ENCODE data around the gene MBP.

Gene MBP

GRCh38 chr18:77150588-77150987 is 18.0 kb upstream of the MBP start:
- DNase-seq, result no peak

- DNase-seq, result no peak
Observed at GRCh38 chr18:77148289-77148688, 15.7 kb upstream of the MBP start.

- peak in 1 of 2 experiments; percentile 45 for DNase-seq
Observed at GRCh38 chr18:77147418-77147852, 14.9 kb upstream of the MBP start.

GRCh38 chr18:77146249-77147080 is 13.9 kb upstream of the MBP start:
- no peak for DNase-seq

- DNase-seq, result no peak
Observed at GRCh38 chr18:77145364-77145901, 12.8 kb upstream of the MBP start.

- DNase-seq, result no peak
Observed at GRCh38 chr18:77144451-77145118, 12.0 kb upstream of the MBP start.

- DNase-seq, result no peak
Observed at GRCh38 chr18:77144046-77144445, 11.5 kb upstream of the MBP start.

- no peak for DNase-seq
Observed at GRCh38 chr18:77143196-77143595, 10.6 kb upstream of the MBP start.

- DNase-seq, result no peak
Observed at GRCh38 chr18:77141401-77142118, 9.0 kb upstream of the MBP start.

GRCh38 chr18:77140439-77141109 is 8.0 kb upstream of the MBP start:
- peak in 1 of 2 experiments; percentile 32 for DNase-seq

GRCh38 chr18:77140030-77140429 is 7.4 kb upstream of the MBP start:
- DNase-seq, result no peak

GRCh38 chr18:77139619-77140018 is 7.0 kb upstream of the MBP start:
- no peak for DNase-seq

- no peak for DNase-seq
Observed at GRCh38 chr18:77138270-77138669, 5.7 kb upstream of the MBP start.

- DNase-seq, result no peak
Observed at GRCh38 chr18:77137851-77138250, 5.3 kb upstream of the MBP start.

GRCh38 chr18:77136871-77137665 is 4.5 kb upstream of the MBP start:
- DNase-seq, result no peak

- no peak for DNase-seq
Observed at GRCh38 chr18:77136076-77136718, 3.6 kb upstream of the MBP start.

- DNase-seq, result no peak
Observed at GRCh38 chr18:77135339-77136075, 2.9 kb upstream of the MBP start.

GRCh38 chr18:77134611-77135010 is 2.0 kb upstream of the MBP start:
- DNase-seq, result no peak

GRCh38 chr18:77133835-77134496 is 1.4 kb upstream of the MBP start:
- no peak for DNase-seq

Data from stimulated activated CD4-positive, alpha-beta T cell treated with anti-CD3 and anti-CD28 coated beads, Interleukin-4, amount 100 ng/mL, for 4 hours (primary cell).